Measurements from ENCODE around the gene ADA.
A peak's percentile ranks its signal among the peaks of the same experiment; 100 is the strongest.

- TF ChIP-seq CTCF (optimal IDR thresholded peaks at IDR 0.05 in 1 of 3, IDR thresholded peaks at IDR 0.05 in 1 of 3, conservative IDR thresholded peaks at IDR 0.05 in 1 of 3; ENCODE audit: extremely low read depth in 1 of 3, insufficient read depth in 2 of 3, low read length in 3 of 3): peak; percentile 78 to 80 (median 79)
- TF ChIP-seq EZH2 (IDR thresholded peaks at IDR 0.05; ENCODE audit: low read length): no peak
Measured at GRCh38 chr20:44683263-44684046, 32.0 kb upstream of the ADA start.

Measured in keratinocyte (primary cell).